Endothelial cell of umbilical vein (primary cell): ENCODE measurements around the gene SUCLG2. TPM values are rescaled to one million over a fixed set of nuclear protein-coding genes. Genes with fewer than 3 reads are reported as not detected.

Experiments used
- BruUV-seq: library from RNA; stranded (reverse); fragments of 400-500 nt; replicated peaks from 2 replicates; lab custom pipeline; 2021; lab: Mats Ljungman, UMichigan
- CTCF ChIA-PET: fragments of 300-600, 350-600 bp; sonication (Branson Sonifier 250); formaldehyde crosslinking; loops from one replicate; lab custom pipeline; 2021; ENCODE audit warnings: antibody characterized with exemption, inconsistent platforms; lab: Charles Lee
- POLR2A ChIA-PET: fragments of 300-600, 350-600 bp; sonication (Branson Sonifier 250); formaldehyde crosslinking; loops from one replicate; lab custom pipeline; 2021; ENCODE audit warnings: antibody characterized with exemption, inconsistent platforms; lab: Charles Lee
- DNase-seq: peaks from one replicate; pipeline ENCODE4 v3.0.0-alpha.2; 2011; ENCODE audit warnings: low read depth, low spot score
- FAIRE-seq: peaks from 2 replicates; lab custom pipeline; 2011; peaks lifted over from hg19 to GRCh38; lab: Jason Lieb, UNC
- H2AFZ ChIP-seq: 2 replicates; pipeline ENCODE4 v1.6.0; 2012; ENCODE audit warnings: low read depth, low read length, control low read depth, inconsistent platforms
- H3K27ac ChIP-seq: 2 replicates; pipeline ENCODE4 v1.5.1; 2011; ENCODE audit warnings: low read depth, mild to moderate bottlenecking, control low read depth, low read length, moderate library complexity; ENCODE audit not compliant: insufficient read depth
- H3K27me3 ChIP-seq, 2 experiments: 2 replicates each; pipeline versions ENCODE4 v1.6.0 to v1.6.1; 2011; ENCODE audit warnings: low read length in 2 of 2, mixed read lengths in 1 of 2; ENCODE audit not compliant: control insufficient read depth in 2 of 2, insufficient read depth in 2 of 2
- H3K36me3 ChIP-seq, 2 experiments: 2 replicates in 1 of 2; 3 replicates in 1 of 2; pipeline ENCODE4 v1.5.1; 2011; ENCODE audit warnings: low read length in 2 of 2, mild to moderate bottlenecking in 1 of 2, moderate library complexity in 1 of 2; ENCODE audit not compliant: control insufficient read depth in 2 of 2, insufficient read depth in 2 of 2; ENCODE audit errors: extremely low read depth in 1 of 2
- H3K4me1 ChIP-seq: 3 replicates; pipeline ENCODE4 v1.5.1; 2011; ENCODE audit warnings: mild to moderate bottlenecking, low read length; ENCODE audit not compliant: control insufficient read depth, insufficient read depth; ENCODE audit errors: extremely low read depth
- H3K4me2 ChIP-seq: 2 replicates; pipeline ENCODE4 v1.6.1; 2011; ENCODE audit warnings: low read length, control low read depth, mixed read lengths; ENCODE audit not compliant: insufficient read depth
- H3K4me3 ChIP-seq, 3 experiments: fragments of 200-600 bp in 1 of 3; sonication (generic), shearing (Covaris generic) in 1 of 3; replicated peaks in 1 of 3; 2 replicates each; pipeline ENCODE4 v1.5.1; 2011 to 2016; ENCODE audit warnings: control low read depth in 3 of 3, low read length in 3 of 3, mild to moderate bottlenecking in 2 of 3, inconsistent platforms in 1 of 3, low read depth in 1 of 3, moderate library complexity in 1 of 3; ENCODE audit not compliant: insufficient read depth in 1 of 3
- H3K79me2 ChIP-seq: 2 replicates; pipeline ENCODE4 v1.6.0; 2012; ENCODE audit warnings: low read length, inconsistent platforms; ENCODE audit not compliant: control insufficient read depth, insufficient read depth
- H3K9ac ChIP-seq: replicated peaks from 2 replicates; pipeline ENCODE3; 2011; ENCODE audit warnings: low read length, control low read depth; ENCODE audit not compliant: insufficient read depth; ENCODE audit errors: extremely low read depth
- H3K9me1 ChIP-seq: replicated peaks from 3 replicates; pipeline ENCODE4 v1.6.0; 2011; ENCODE audit warnings: mild to moderate bottlenecking, low read length; ENCODE audit not compliant: control insufficient read depth, insufficient read depth; ENCODE audit errors: extremely low read depth
- H3K9me3 ChIP-seq: replicated peaks from 2 replicates; pipeline ENCODE4 v1.5.1; 2012; ENCODE audit warnings: low read length, inconsistent platforms; ENCODE audit not compliant: control insufficient read depth, insufficient read depth
- H4K20me1 ChIP-seq: replicated peaks from 2 replicates; pipeline ENCODE3; 2011; ENCODE audit warnings: mild to moderate bottlenecking, low read length; ENCODE audit not compliant: control insufficient read depth, insufficient read depth; ENCODE audit errors: extremely low read depth
- CTCF ChIP-seq, 2 donors: IDR thresholded peaks; 1 replicate in 1 of 2; 2 replicates in 1 of 2; pipeline ENCODE4 v1.5.1; 2011; ENCODE audit warnings: low read length in 2 of 2, mild to moderate bottlenecking in 2 of 2, moderate library complexity in 2 of 2, control low read depth in 1 of 2, inconsistent platforms in 1 of 2, low read depth in 1 of 2; ENCODE audit not compliant: insufficient read depth in 1 of 2; ENCODE audit errors: extremely low read depth in 1 of 2
- EZH2 ChIP-seq: IDR thresholded peaks from 2 replicates; pipeline ENCODE4 v1.6.1; 2012; ENCODE audit warnings: borderline replicate concordance, low read depth, mild to moderate bottlenecking, moderate library complexity, low read length, inconsistent platforms; ENCODE audit not compliant: severe bottlenecking
- FOS ChIP-seq: IDR thresholded peaks from 2 replicates; pipeline ENCODE4 v1.6.1; 2011; ENCODE audit warnings: mild to moderate bottlenecking, low read length, moderate library complexity, borderline replicate concordance; ENCODE audit not compliant: insufficient read depth
- GATA2 ChIP-seq: IDR thresholded peaks from 2 replicates; pipeline ENCODE4 v1.7.0; 2011; ENCODE audit warnings: low read depth, mild to moderate bottlenecking, moderate library complexity, mixed read lengths, low read length; ENCODE audit not compliant: insufficient read length, insufficient read depth
- JUN ChIP-seq: IDR thresholded peaks from 2 replicates; pipeline ENCODE4 v1.6.1; 2011; ENCODE audit warnings: borderline replicate concordance, low read depth; ENCODE audit not compliant: insufficient read length, insufficient read depth
- MAX ChIP-seq: IDR thresholded peaks from 2 replicates; pipeline ENCODE4 v1.6.1; 2011; ENCODE audit not compliant: insufficient read depth, insufficient read length
- MYC ChIP-seq: IDR thresholded peaks from one replicate; pipeline ENCODE4 v1.6.1; 2011; ENCODE audit warnings: mild to moderate bottlenecking, low read depth, low read length
- POLR2A ChIP-seq: IDR thresholded peaks from 2 replicates; pipeline ENCODE4 v1.6.1; 2012; ENCODE audit warnings: low read depth, mild to moderate bottlenecking, control low read depth, low read length
- POLR2AphosphoS5 ChIP-seq: IDR thresholded peaks from 2 replicates; pipeline ENCODE4 v1.6.1; 2012; ENCODE audit warnings: low read depth, mild to moderate bottlenecking, control low read depth, low read length, moderate library complexity; ENCODE audit not compliant: insufficient read depth
- dilution Hi-C: fragments of 300-500 bp; cut with MboI; formaldehyde crosslinking; loops from one replicate; pipeline ENCODE4 v1.15.0; 2019; ENCODE audit warnings: low sequenced_read_pairs; ENCODE audit not compliant: extremely low pct_ligation_motif_present
- intact Hi-C: fragments of 100-400 bp; cut with micrococcal nuclease; formaldehyde crosslinking; loops from one replicate; pipeline ENCODE4 v1.10.0; 2022
- polyA plus RNA-seq, 4 experiments: library from polyadenylated mRNA; depleted of rRNA in 3 of 4; stranded (reverse) in 3 of 4; unstranded in 1 of 4; fragments of >200 nt; gene quantifications; 2 replicates each; pipeline versions ENCODE4 v1.2.1 to v1.2.3, GENCODE V29; 2011 to 2012; ENCODE audit warnings: missing spikeins in 1 of 4
- total RNA-seq: library from RNA; stranded (reverse); gene quantifications from 2 replicates; pipeline ENCODE4 v1.2.3, GENCODE V29; 2021

SUCLG2 gene
- total and polyA plus RNA-seq, 2 donors (not counting 3 experiments of a cell fraction or from before 2014, with no cell fraction given): 8.1 to 38.3 TPM

GRCh38 chr3:67474311-67474710, 180.1 kb downstream of the SUCLG2 start:
- CTCF ChIA-PET: interaction anchor here (1.5 kb wide), 1 partner anchor 10 kb away, joined by 3 read pairs; no protein-coding TSS in a partner anchor
- TF ChIP-seq POLR2AphosphoS5: no peak
- TF ChIP-seq GATA2: no peak
- TF ChIP-seq CTCF (IDR thresholded peaks at IDR 0.05; ENCODE audit: extremely low read depth in 1 of 2, insufficient read depth in 1 of 2, low read depth in 1 of 2, low read length in 2 of 2): no peak
- no peak for TF ChIP-seq JUN
- Histone ChIP-seq H3K27ac (no peak overlapping the region), H3K9ac (no peak overlapping the region), H3K27me3 (no peaks in the 10 kb centered on the region), H4K20me1 (no peaks in the 10 kb centered on the region), H2AFZ (no peak overlapping the region), H3K4me3 (no peak overlapping the region), H3K9me3 (no peaks in the 10 kb centered on the region), H3K9me1 (no peaks in the 10 kb centered on the region), H3K36me3 (peaks cover 0 to 1% of the 10 kb centered on the region in 2 experiments), H3K4me2 (no peak overlapping the region), H3K79me2 (no peaks in the 10 kb centered on the region), H3K4me1 (no peaks in the 10 kb centered on the region)
- DNase-seq (no peak), FAIRE-seq (no peak)
- dilution Hi-C loops (no loop called here), intact Hi-C loops (no loop called here)
- BruUV-seq: no TSS peak
- POLR2A ChIA-PET: no interaction called here

- no TSS peak for BruUV-seq
- Histone ChIP-seq H3K4me3 (no peak overlapping the region), H2AFZ (no peak overlapping the region), H3K27ac (no peak overlapping the region), H3K4me2 (no peak overlapping the region), H3K9me1 (no peaks in the 10 kb centered on the region), H3K4me1 (no peaks in the 10 kb centered on the region), H3K9ac (no peak overlapping the region), H3K9me3 (no peaks in the 10 kb centered on the region), H4K20me1 (no peaks in the 10 kb centered on the region), H3K79me2 (no peaks in the 10 kb centered on the region), H3K27me3 (no peaks in the 10 kb centered on the region), H3K36me3 (peaks cover 0 to 1% of the 10 kb centered on the region in 2 experiments)
- FAIRE-seq: no peak
- dilution Hi-C loops: no loop called here
- ChIA-PET CTCF (interaction anchor here (0.9 kb wide), 1 partner anchor 18 kb away, joined by 3 read pairs; no protein-coding TSS in a partner anchor), POLR2A (no interaction called here)
- intact Hi-C loops: no loop called here
- DNase-seq: no peak
- no peak for TF ChIP-seq EZH2
- no peak for TF ChIP-seq FOS
- TF ChIP-seq MYC: no peak
- TF ChIP-seq MAX: no peak
- no peak for TF ChIP-seq POLR2A
- no peak for TF ChIP-seq CTCF (IDR thresholded peaks at IDR 0.05; ENCODE audit: extremely low read depth in 1 of 2, insufficient read depth in 1 of 2, low read depth in 1 of 2, low read length in 2 of 2)
- TF ChIP-seq JUN: no peak
- TF ChIP-seq POLR2AphosphoS5: no peak
- TF ChIP-seq GATA2: no peak
These were observed 181.7 kb downstream of the SUCLG2 start for GRCh38 chr3:67472674-67473201.
